C4-2B (cell line): ENCODE data around the gene MAP4K3.
"Not testable (repeated sequence)": the region's sequence is repeated elsewhere in the genome, so short reads cannot be mapped to it uniquely, and the experiment has no call there.

Experiments
- H3K27ac ChIP-seq: fragments of 450-650 bp; 2 replicates; pipeline ENCODE4 v1.5.1; 2017
- CTCF ChIP-seq: fragments of 450-650 bp; conservative IDR thresholded peaks from 2 replicates; pipeline ENCODE4 v1.5.1; 2017; ENCODE audit warnings: mild to moderate bottlenecking
- ZFX ChIP-seq: fragments of 450-650 bp; IDR thresholded peaks from 2 replicates; pipeline ENCODE4 v1.6.1; 2017

The MAP4K3 gene

GRCh38 chr2:39252888-39253518, 184.1 kb downstream of the MAP4K3 start:
- no peak overlapping the region for H3K27ac ChIP-seq
- TF ChIP-seq ZFX: no peak
- no peak for TF ChIP-seq CTCF

GRCh38 chr2:39247512-39248043, 189.5 kb downstream of the MAP4K3 start:
- no peak overlapping the region for H3K27ac ChIP-seq
- TF ChIP-seq ZFX: no peak
- no peak for TF ChIP-seq CTCF

GRCh38 chr2:39246382-39246980, 190.6 kb downstream of the MAP4K3 start:
- H3K27ac ChIP-seq: no peak overlapping the region
- TF ChIP-seq CTCF: no peak
- no peak for TF ChIP-seq ZFX

- not testable (repeated sequence) for H3K27ac ChIP-seq
Observed at GRCh38 chr2:39244963-39245625, 192.0 kb downstream of the MAP4K3 start.

- not testable (repeated sequence) for H3K27ac ChIP-seq
Observed at GRCh38 chr2:39244241-39244862, 192.7 kb downstream of the MAP4K3 start.

- no peak for TF ChIP-seq ZFX
- no peak for TF ChIP-seq CTCF
- H3K27ac ChIP-seq: no peak within 1 kb of the TSS
Observed at GRCh38 chr2:39243469-39244123, 193.5 kb downstream of the MAP4K3 start, which contains the start of gene CDKL4. Gene CDKL4 (minus strand): TSS chr2:39243970.

GRCh38 chr2:39241588-39241987, 195.5 kb downstream of the MAP4K3 start:
- TF ChIP-seq CTCF: no peak
- no peak for TF ChIP-seq ZFX
- no peak overlapping the region for H3K27ac ChIP-seq

- no peak overlapping the region for H3K27ac ChIP-seq
- no peak for TF ChIP-seq ZFX
- no peak for TF ChIP-seq CTCF
Observed at GRCh38 chr2:39240758-39241157, 196.3 kb downstream of the MAP4K3 start.
